IMR-90 (cell line): Measurements from ENCODE around the gene ZNF814. TPM values are rescaled to one million over a fixed set of nuclear protein-coding genes. Genes with fewer than 3 reads are reported as not detected.
"Not testable (repeated sequence)": the region's sequence is repeated elsewhere in the genome, so short reads cannot be mapped to it uniquely, and the experiment has no call there.

ENCODE experiments used
- ATAC-seq: fragments of 200-7000 bp; cut with Tn5 transposase; 2 replicates; pipeline ENCODE4 v1.9.1; 2020; ENCODE audit warnings: low read depth, mild to moderate bottlenecking, moderate library complexity
- BruUV-seq: library from RNA; stranded (reverse); fragments of 400-500 nt; replicated peaks from 2 replicates; lab custom pipeline; 2021; lab: Mats Ljungman, UMichigan
- CTCF ChIA-PET: fragments of 300-600 bp; formaldehyde crosslinking; extraction: SDS; loops from one replicate; lab custom pipeline; 2021; ENCODE audit warnings: antibody characterized with exemption; lab: Yijun Ruan, JAX
- POLR2A ChIA-PET: fragments of 300-600 bp; sonication (Branson Sonifier 250); formaldehyde crosslinking; loops from one replicate; lab custom pipeline; 2022; ENCODE audit warnings: antibody characterized with exemption; ENCODE audit not compliant: unreplicated experiment; lab: Charles Lee
- DNase-seq: peaks from one replicate; pipeline ENCODE4 v3.0.0; 2013
- H2AFZ ChIP-seq: replicated peaks from 2 replicates; pipeline ENCODE3; 2013; ENCODE audit warnings: low read length, mild to moderate bottlenecking; ENCODE audit not compliant: poor library complexity
- H2AK5ac ChIP-seq: 2 replicates; pipeline ENCODE4 v1.6.1; 2013; ENCODE audit warnings: low read depth, low read length, inconsistent platforms
- H2AK9ac ChIP-seq: replicated peaks from 2 replicates; pipeline ENCODE3; 2013; ENCODE audit warnings: mild to moderate bottlenecking, low read depth, low read length, moderate library complexity; ENCODE audit not compliant: poor library complexity
- H2BK120ac ChIP-seq: 2 replicates; pipeline ENCODE4 v1.6.1; 2013; ENCODE audit warnings: low read depth, low read length, inconsistent platforms
- H2BK15ac ChIP-seq: 3 replicates; pipeline ENCODE4 v1.6.1; 2013; ENCODE audit warnings: low read depth, low read length, inconsistent platforms
- H2BK20ac ChIP-seq: 2 replicates; pipeline ENCODE4 v1.6.1; 2013; ENCODE audit warnings: low read depth, mild to moderate bottlenecking, inconsistent platforms, low read length, moderate library complexity
- H2BK5ac ChIP-seq: 2 replicates; pipeline ENCODE4 v1.6.1; 2013; ENCODE audit warnings: mild to moderate bottlenecking, low read depth, low read length, inconsistent platforms; ENCODE audit not compliant: poor library complexity, severe bottlenecking
- H3K14ac ChIP-seq: replicated peaks from 2 replicates; pipeline ENCODE4 v1.6.1; 2013; ENCODE audit warnings: low read depth, low read length, inconsistent platforms
- H3K18ac ChIP-seq: 2 replicates; pipeline ENCODE4 v1.6.1; 2013; ENCODE audit warnings: low read depth, low read length, control low read depth
- H3K23ac ChIP-seq: 2 replicates; pipeline ENCODE4 v1.6.1; 2013; ENCODE audit warnings: low read depth, low read length, inconsistent platforms
- H3K27ac ChIP-seq: 2 replicates; pipeline ENCODE4 v1.5.1; 2013; ENCODE audit warnings: mild to moderate bottlenecking, control low read depth, low read length; ENCODE audit not compliant: insufficient read depth
- H3K27me3 ChIP-seq: 2 replicates; pipeline ENCODE4 v1.6.1; 2013; ENCODE audit warnings: low read length; ENCODE audit not compliant: control insufficient read depth, insufficient read depth
- H3K36me3 ChIP-seq: 2 replicates; pipeline ENCODE4 v1.6.1; 2013; ENCODE audit warnings: low read length, mixed read lengths; ENCODE audit not compliant: control insufficient read depth, insufficient read depth
- H3K4ac ChIP-seq: 2 replicates; pipeline ENCODE4 v1.6.1; 2013; ENCODE audit warnings: low read depth, low read length, inconsistent platforms
- H3K4me1 ChIP-seq: 2 replicates; pipeline ENCODE4 v1.6.1; 2013; ENCODE audit warnings: low read length, mixed read lengths; ENCODE audit not compliant: control insufficient read depth, insufficient read depth
- H3K4me2 ChIP-seq: 2 replicates; pipeline ENCODE4 v1.6.1; 2013; ENCODE audit warnings: low read depth, mild to moderate bottlenecking, control low read depth, low read length, moderate library complexity
- H3K4me3 ChIP-seq: 2 replicates; pipeline ENCODE4 v1.5.1; 2013; ENCODE audit warnings: low read depth, mild to moderate bottlenecking, control low read depth, low read length, moderate library complexity; ENCODE audit not compliant: insufficient read depth
- H3K56ac ChIP-seq: 2 replicates; pipeline ENCODE4 v1.6.1; 2013; ENCODE audit warnings: low read length, inconsistent platforms; ENCODE audit not compliant: insufficient read depth; ENCODE audit errors: extremely low read depth
- H3K79me1 ChIP-seq, 2 experiments: 2 replicates each; pipeline ENCODE4 v1.6.1; 2013; ENCODE audit warnings: low read length in 2 of 2, inconsistent platforms in 1 of 2, low read depth in 1 of 2
- H3K9ac ChIP-seq: 2 replicates; pipeline ENCODE4 v1.6.1; 2013; ENCODE audit warnings: low read depth, low read length, control low read depth
- H3K9me1 ChIP-seq: 2 replicates; pipeline ENCODE4 v1.6.1; 2013; ENCODE audit warnings: low read length, inconsistent platforms; ENCODE audit not compliant: insufficient read depth
- H3K9me3 ChIP-seq: 2 replicates; pipeline ENCODE4 v1.6.1; 2013; ENCODE audit warnings: low read length; ENCODE audit not compliant: control insufficient read depth, insufficient read depth
- H4K20me1 ChIP-seq: 2 replicates; pipeline ENCODE4 v1.6.1; 2013; ENCODE audit warnings: low read length, inconsistent platforms; ENCODE audit not compliant: insufficient read depth
- H4K5ac ChIP-seq: 2 replicates; pipeline ENCODE4 v1.6.1; 2013; ENCODE audit warnings: mild to moderate bottlenecking, low read depth, low read length, control low read depth
- H4K8ac ChIP-seq, 2 experiments: 2 replicates each; pipeline ENCODE4 v1.6.1; 2013; ENCODE audit warnings: low read depth in 2 of 2, low read length in 2 of 2, control low read depth in 1 of 2, inconsistent platforms in 1 of 2
- H4K91ac ChIP-seq: 2 replicates; pipeline ENCODE4 v1.6.1; 2013; ENCODE audit warnings: low read depth, low read length, inconsistent platforms; ENCODE audit not compliant: insufficient read depth
- MAZ ChIP-seq: IDR thresholded peaks from 2 replicates; pipeline ENCODE4 v1.6.1; 2012; ENCODE audit warnings: low read depth, mild to moderate bottlenecking, low read length, improper control_type of control experiment, moderate library complexity, borderline replicate concordance
- MXI1 ChIP-seq: IDR thresholded peaks from 2 replicates; pipeline ENCODE4 v1.6.1; 2012; ENCODE audit warnings: low read depth, mild to moderate bottlenecking, low read length, moderate library complexity, borderline replicate concordance
- SMC3 ChIP-seq: fragments of 150-350 bp; IDR thresholded peaks from 2 replicates; pipeline ENCODE4 v1.6.1; 2016; ENCODE audit warnings: low read depth, mild to moderate bottlenecking, antibody characterized with exemption, low read length, moderate library complexity
- WGBS, 2 experiments: methylation state at CpG; one replicate each; pipeline versions ENCODE4 v1.1.5 to v1.1.7; 2013; ENCODE audit warnings: missing lambda C conversion rate in 2 of 2; ENCODE audit not compliant: insufficient read length in 1 of 2; ENCODE audit errors: extremely low coverage in 2 of 2; 5-methylcytosine and 5-hydroxymethylcytosine counted together
- dilution Hi-C: fragments of 300-500 bp; cut with HindIII; formaldehyde crosslinking; loops from one replicate; pipeline ENCODE4 v1.14.3; 2018; ENCODE audit warnings: low sequenced_read_pairs; ENCODE audit not compliant: unreplicated experiment
- in situ Hi-C: fragments of 300-500 bp; cut with MboI; formaldehyde crosslinking; loops from 3 replicates; pipeline ENCODE4 v1.14.3; 2019; ENCODE audit warnings: low sequenced_read_pairs, inconsistent platforms, mixed read lengths
- intact Hi-C: fragments of 100-400 bp; cut with micrococcal nuclease; formaldehyde crosslinking; loops from 2 replicates; pipeline ENCODE4 v1.10.0; 2022
- polyA plus RNA-seq, 3 experiments: library from polyadenylated mRNA; depleted of rRNA; stranded (reverse); fragments of >200 nt; gene quantifications; 2 replicates each; pipeline ENCODE4 v1.2.3, GENCODE V29; 2012; ENCODE audit warnings: low replicate concordance in 1 of 3
- total RNA-seq: library from RNA; depleted of rRNA; stranded (reverse); fragments of >200 nt; gene quantifications from 2 replicates; pipeline ENCODE4 v1.2.3, GENCODE V29; 2012
- TF ChIP-seq, protein P1 (sequence below): conservative IDR thresholded peaks from 2 replicates; pipeline ENCODE4 v1.5.1; 2012; ENCODE audit warnings: mild to moderate bottlenecking, low read depth, low read length, improper control_type of control experiment

Gene ZNF814
- total and polyA plus RNA-seq, 2 of the 4 experiments (the other 2 are of a cell fraction) = 3.9 to 5.9 TPM

DNA sequence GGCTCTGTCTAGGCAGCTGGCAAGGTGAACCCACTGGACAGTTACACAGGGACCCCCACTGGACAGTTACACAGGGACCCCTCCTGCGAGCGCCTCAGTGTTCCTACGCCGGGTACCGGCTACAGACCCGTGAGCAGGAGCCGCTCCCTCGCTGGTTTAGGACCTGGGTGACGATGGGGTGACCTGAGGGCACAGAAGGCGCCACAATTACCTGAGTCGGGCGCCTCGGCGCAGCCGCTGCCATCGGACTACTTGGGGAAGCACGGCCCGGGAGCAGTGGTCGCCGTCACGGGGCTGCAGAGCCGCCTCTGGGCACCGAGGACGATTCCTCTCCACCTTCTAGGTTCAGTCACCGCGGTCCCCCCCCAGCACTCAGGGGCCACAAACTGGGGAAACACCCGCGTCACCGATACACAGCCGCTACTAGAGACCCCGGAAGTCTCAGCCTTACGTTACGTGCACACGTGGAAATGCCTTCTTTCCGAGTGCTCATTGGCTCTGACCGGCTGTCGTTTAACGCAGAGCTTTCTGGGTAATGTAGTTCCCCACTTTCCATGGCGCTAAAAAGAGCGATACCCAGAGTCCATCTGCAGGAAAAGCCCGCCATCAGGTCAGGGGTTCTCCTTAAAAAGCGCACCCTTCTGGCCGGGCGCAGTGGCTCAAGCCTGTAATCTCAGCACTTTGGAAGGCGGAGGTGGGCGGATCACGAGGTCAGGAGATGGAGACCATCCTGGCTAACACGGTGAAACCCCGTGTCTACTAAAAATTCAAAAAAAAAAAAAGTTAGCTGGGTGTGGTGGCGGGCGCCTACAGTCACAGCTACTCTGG, 27.5 kb upstream of the ZNF814 start, which contains the start of gene ZNF417:
Gene ZNF417, minus strand, starts transcription at position 425 of the 828 bp plus-strand sequence. Its CDS starts 181 bp downstream, at position 244.
- Histone ChIP-seq H3K27ac (peak within 1 kb of the TSS; percentile 59), H3K36me3 (peaks cover 16% of the 10 kb centered on the region), H3K4ac (peak within 1 kb of the TSS; percentile 46; the same call in 1 of the 2 replicates), H3K4me3 (peak within 1 kb of the TSS; percentile 97), H4K8ac (peak within 1 kb of the TSS in 1 of 2 experiments; percentile 74; a peak in 2 of 4 replicates), H2AFZ (peak within 1 kb of the TSS; percentile 86), H3K9ac (peak within 1 kb of the TSS; percentile 80), H4K5ac (peak within 1 kb of the TSS; percentile 7; the same call in 1 of the 2 replicates), H3K4me2 (peak within 1 kb of the TSS; percentile 89), H2AK9ac (peak within 1 kb of the TSS; percentile 83), H3K56ac (peak within 1 kb of the TSS; percentile 35; the same call in 1 of the 2 replicates), H2BK5ac (peak within 1 kb of the TSS; percentile 38), H3K79me1 (peaks cover 21 to 27% of the 10 kb centered on the region in 2 experiments)
- H3K27me3 ChIP-seq, H3K23ac ChIP-seq, H3K9me3 ChIP-seq, H2BK120ac ChIP-seq, H3K4me1 ChIP-seq, H3K18ac ChIP-seq, H2BK20ac ChIP-seq, in situ Hi-C loops, H4K91ac ChIP-seq, H2AK5ac ChIP-seq, H2BK15ac ChIP-seq, H4K20me1 ChIP-seq, intact Hi-C loops, H3K14ac ChIP-seq, H3K9me1 ChIP-seq, dilution Hi-C loops, BruUV-seq: not testable (repeated sequence)
- 1% methylated on average over 14 of the region's 51 CpGs; no CpG with 5 or more reads in 1 of the 2 experiments for WGBS, 2 experiments
- CTCF ChIA-PET = interaction anchor here (0.6 kb wide), 3 partner anchors 30 to 528 kb away, joined by 3 to 4 read pairs (median 3); no protein-coding TSS in a partner anchor
- 0 out of 2 replicates have a peak, but pooled peaks have one; percentile 7 for TF ChIP-seq SMC3
- TF ChIP-seq, protein P1, sequence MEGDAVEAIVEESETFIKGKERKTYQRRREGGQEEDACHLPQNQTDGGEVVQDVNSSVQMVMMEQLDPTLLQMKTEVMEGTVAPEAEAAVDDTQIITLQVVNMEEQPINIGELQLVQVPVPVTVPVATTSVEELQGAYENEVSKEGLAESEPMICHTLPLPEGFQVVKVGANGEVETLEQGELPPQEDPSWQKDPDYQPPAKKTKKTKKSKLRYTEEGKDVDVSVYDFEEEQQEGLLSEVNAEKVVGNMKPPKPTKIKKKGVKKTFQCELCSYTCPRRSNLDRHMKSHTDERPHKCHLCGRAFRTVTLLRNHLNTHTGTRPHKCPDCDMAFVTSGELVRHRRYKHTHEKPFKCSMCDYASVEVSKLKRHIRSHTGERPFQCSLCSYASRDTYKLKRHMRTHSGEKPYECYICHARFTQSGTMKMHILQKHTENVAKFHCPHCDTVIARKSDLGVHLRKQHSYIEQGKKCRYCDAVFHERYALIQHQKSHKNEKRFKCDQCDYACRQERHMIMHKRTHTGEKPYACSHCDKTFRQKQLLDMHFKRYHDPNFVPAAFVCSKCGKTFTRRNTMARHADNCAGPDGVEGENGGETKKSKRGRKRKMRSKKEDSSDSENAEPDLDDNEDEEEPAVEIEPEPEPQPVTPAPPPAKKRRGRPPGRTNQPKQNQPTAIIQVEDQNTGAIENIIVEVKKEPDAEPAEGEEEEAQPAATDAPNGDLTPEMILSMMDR = peak; percentile 47
- peak; percentile 68; the same call in 1 of the 2 replicates for TF ChIP-seq MXI1
- 0 out of 2 replicates have a peak, but pooled peaks have one; percentile 20 for TF ChIP-seq MAZ
- DNase-seq = peak; percentile 96
- POLR2A ChIA-PET = interaction anchor here (0.6 kb wide), 1 partner anchor 253 kb away, joined by 4 read pairs; no protein-coding TSS in a partner anchor
- peak; percentile 99 for ATAC-seq
